HG02798 (cell line): ENCODE results near the gene HIPK1.

Source experiments
- ATAC-seq: cut with Tn5 transposase; IDR thresholded peaks from one replicate; pipeline ENCODE4 v1.9.1; 2021; ENCODE audit warnings: mild to moderate bottlenecking; ENCODE audit not compliant: unreplicated experiment, poor library complexity

HIPK1 gene

GRCh38 chr1:113928941-113929749, at the start of gene HIPK1:
HIPK1 (plus strand) TSS chr1:113929324.
- ATAC-seq = peak; percentile 77

- no peak for ATAC-seq
Observed at GRCh38 chr1:113879739-113880038, 49.4 kb upstream of the HIPK1 start.

- ATAC-seq = no peak
Observed at GRCh38 chr1:113881661-113882060, 47.5 kb upstream of the HIPK1 start.

- no peak for ATAC-seq
Observed at GRCh38 chr1:113886417-113887401, 42.4 kb upstream of the HIPK1 start.

GRCh38 chr1:113887402-113888175, 41.5 kb upstream of the HIPK1 start, which contains the start of gene BCL2L15:
BCL2L15 (minus strand) TSS chr1:113887581; CDS start chr1:113887375, 206 bp downstream.
- no peak for ATAC-seq

GRCh38 chr1:113890816-113891215, 38.3 kb upstream of the HIPK1 start:
- ATAC-seq = no peak

GRCh38 chr1:113891631-113892220, 37.4 kb upstream of the HIPK1 start:
- no peak for ATAC-seq

- no peak for ATAC-seq
Observed at GRCh38 chr1:113893267-113893666, 35.9 kb upstream of the HIPK1 start.

- no peak for ATAC-seq
Observed at GRCh38 chr1:113895098-113895497, 34.0 kb upstream of the HIPK1 start.

GRCh38 chr1:113895961-113896360, 33.2 kb upstream of the HIPK1 start:
- no peak for ATAC-seq

GRCh38 chr1:113898241-113898814, 30.8 kb upstream of the HIPK1 start:
- no peak for ATAC-seq

GRCh38 chr1:113899111-113899510, 30.0 kb upstream of the HIPK1 start:
- ATAC-seq = no peak

GRCh38 chr1:113901191-113901590, 27.9 kb upstream of the HIPK1 start:
- no peak for ATAC-seq

GRCh38 chr1:113903501-113904292, 25.4 kb upstream of the HIPK1 start:
- no peak for ATAC-seq

- no peak for ATAC-seq
Observed at GRCh38 chr1:113904293-113904673, 24.8 kb upstream of the HIPK1 start.

- peak; percentile 91 for ATAC-seq
Observed at GRCh38 chr1:113904674-113905434, 24.3 kb upstream of the HIPK1 start, which contains the start of the genes AP4B1 and DCLRE1B. AP4B1 (minus strand) TSS chr1:113904799; CDS start chr1:113904717, 82 bp downstream. DCLRE1B (plus strand) TSS chr1:113905326; CDS start chr1:113905587, 261 bp downstream.

- ATAC-seq = peak; percentile 0
Observed at GRCh38 chr1:113905435-113905861, 23.7 kb upstream of the HIPK1 start.
